Kidney glomerular epithelial cell (primary cell): ENCODE results near the gene MAPKBP1.
"Not testable (repeated sequence)": the region's sequence is repeated elsewhere in the genome, so short reads cannot be mapped to it uniquely, and the experiment has no call there.

Source experiments
- DNase-seq: peaks from one replicate; lab custom pipeline; 2025; lab: John Stamatoyannopoulos, UW

MAPKBP1 gene

GRCh38 chr15:41774062-41774881, at the start of gene MAPKBP1:
MAPKBP1 (plus strand) TSS chr15:41774484; CDS start chr15:41775276, 792 bp downstream.
- peak; percentile 98 for DNase-seq

- no peak for DNase-seq
Observed at GRCh38 chr15:41727143-41727542, 47.1 kb upstream of the MAPKBP1 start.

GRCh38 chr15:41728061-41728460, 46.2 kb upstream of the MAPKBP1 start:
- not testable (repeated sequence) for DNase-seq

- DNase-seq, result no peak
Observed at GRCh38 chr15:41730543-41730942, 43.7 kb upstream of the MAPKBP1 start.

GRCh38 chr15:41732483-41732882, 41.8 kb upstream of the MAPKBP1 start:
- no peak for DNase-seq

GRCh38 chr15:41734079-41734478, 40.2 kb upstream of the MAPKBP1 start:
- no peak for DNase-seq

- DNase-seq, result no peak
Observed at GRCh38 chr15:41735046-41735445, 39.2 kb upstream of the MAPKBP1 start.

- not testable (repeated sequence) for DNase-seq
Observed at GRCh38 chr15:41735492-41735891, 38.8 kb upstream of the MAPKBP1 start.

- DNase-seq, result no peak
Observed at GRCh38 chr15:41746802-41747201, 27.5 kb upstream of the MAPKBP1 start.

- DNase-seq, result no peak
Observed at GRCh38 chr15:41756198-41756597, 18.1 kb upstream of the MAPKBP1 start.

- DNase-seq, result peak; percentile 59
Observed at GRCh38 chr15:41772720-41773331, 1.5 kb upstream of the MAPKBP1 start.

- DNase-seq, result no peak
Observed at GRCh38 chr15:41773332-41773728, 954 bp upstream of the MAPKBP1 start.

GRCh38 chr15:41773729-41774061, 589 bp upstream of the MAPKBP1 start:
- no peak for DNase-seq

- DNase-seq, result no peak
Observed at GRCh38 chr15:41774882-41775417, 666 bp downstream of the MAPKBP1 start.

GRCh38 chr15:41775651-41776050, 1.4 kb downstream of the MAPKBP1 start:
- no peak for DNase-seq

- DNase-seq, result peak; percentile 37
Observed at GRCh38 chr15:41777421-41777973, 3.2 kb downstream of the MAPKBP1 start.

- DNase-seq, result no peak
Observed at GRCh38 chr15:41778521-41778920, 4.2 kb downstream of the MAPKBP1 start.

- no peak for DNase-seq
Observed at GRCh38 chr15:41779662-41780157, 5.4 kb downstream of the MAPKBP1 start.

- DNase-seq, result no peak
Observed at GRCh38 chr15:41780266-41780665, 6.0 kb downstream of the MAPKBP1 start.

GRCh38 chr15:41780727-41781126, 6.4 kb downstream of the MAPKBP1 start:
- no peak for DNase-seq

- no peak for DNase-seq
Observed at GRCh38 chr15:41782371-41783282, 8.3 kb downstream of the MAPKBP1 start.

GRCh38 chr15:41783296-41783695, 9.0 kb downstream of the MAPKBP1 start:
- no peak for DNase-seq
